Measurements from ENCODE around the gene ADARB2. TPM values are rescaled to one million over a fixed set of nuclear protein-coding genes. Genes with fewer than 3 reads are reported as not detected.

Gene ADARB2
- total RNA-seq, 2 donors from 2014 or later: 1.1 to 1.8 TPM

GRCh38 chr10:1185911-1186682 lies 551.2 kb downstream of the ADARB2 start:
- no peaks in the 10 kb centered on the region for H3K4me1 Mint-ChIP-seq

GRCh38 chr10:1184541-1185430 lies 552.5 kb downstream of the ADARB2 start:
- TF ChIP-seq CTCF (conservative IDR thresholded peaks at IDR 0.05): no peak
- Histone ChIP-seq H3K9me3 (ENCODE audit: control insufficient read depth, low read length) (no peaks in the 10 kb centered on the region), H3K4me1 (ENCODE audit: control insufficient read depth, insufficient read depth, low read length) (no peaks in the 10 kb centered on the region), H3K27ac (ENCODE audit: low read depth, low read length) (no peak overlapping the region), H3K36me3 (ENCODE audit: control insufficient read depth, insufficient read depth, low read length) (no peaks in the 10 kb centered on the region), H3K9ac (ENCODE audit: extremely low read depth, low read length, poor library complexity, severe bottlenecking) (no peak overlapping the region), H3K27me3 (ENCODE audit: control insufficient read depth, insufficient read depth, low read length, poor library complexity, severe bottlenecking) (no peaks in the 10 kb centered on the region), H3K4me3 (ENCODE audit: low read length) (no peak overlapping the region)
- Mint-ChIP-seq H3K4me1 (peaks cover 5% of the 10 kb centered on the region), H3K4me3 (no peak overlapping the region), H3K36me3 (ENCODE audit: low read depth) (no peaks in the 10 kb centered on the region), H3K9me3 (no peaks in the 10 kb centered on the region), H3K27ac (no peak overlapping the region), H3K27me3 (ENCODE audit: insufficient read depth) (no peaks in the 10 kb centered on the region)
- WGBS, 2 experiments (ENCODE audit: insufficient coverage in 1 of 2, insufficient read length in 1 of 2): 86 to 88% methylated on average over 38 to 45 of the region's 45 CpGs
- DNase-seq: no peak

More at GRCh38 chr10:1185911-1186682, 551.2 kb downstream of the ADARB2 start:
- Histone ChIP-seq H3K27me3 (ENCODE audit: control insufficient read depth, insufficient read depth, low read length, poor library complexity, severe bottlenecking) (no peaks in the 10 kb centered on the region), H3K9ac (ENCODE audit: extremely low read depth, low read length, poor library complexity, severe bottlenecking) (no peak overlapping the region), H3K9me3 (ENCODE audit: control insufficient read depth, low read length) (no peaks in the 10 kb centered on the region), H3K36me3 (ENCODE audit: control insufficient read depth, insufficient read depth, low read length) (no peaks in the 10 kb centered on the region), H3K4me1 (ENCODE audit: control insufficient read depth, insufficient read depth, low read length) (no peaks in the 10 kb centered on the region), H3K27ac (ENCODE audit: low read depth, low read length) (no peak overlapping the region), H3K4me3 (ENCODE audit: low read length) (no peak overlapping the region)
- H3K4me3 Mint-ChIP-seq: no peak overlapping the region
- WGBS, 2 experiments (ENCODE audit: insufficient coverage in 1 of 2, insufficient read length in 1 of 2): 91 to 92% methylated on average over 17 to 24 of the region's 24 CpGs
- H3K9me3 Mint-ChIP-seq: no peaks in the 10 kb centered on the region
- no peak for DNase-seq
- no peaks in the 10 kb centered on the region for H3K27me3 Mint-ChIP-seq (ENCODE audit: insufficient read depth)
- no peak overlapping the region for H3K27ac Mint-ChIP-seq
- no peak for TF ChIP-seq CTCF (conservative IDR thresholded peaks at IDR 0.05)
- H3K36me3 Mint-ChIP-seq (ENCODE audit: low read depth): no peaks in the 10 kb centered on the region

- no peaks in the 10 kb centered on the region for H3K27me3 Mint-ChIP-seq (ENCODE audit: insufficient read depth)
- H3K27ac Mint-ChIP-seq: no peak overlapping the region
Measured at GRCh38 chr10:1183701-1184100, 553.6 kb downstream of the ADARB2 start.

More at GRCh38 chr10:1183701-1184100, 553.6 kb downstream of the ADARB2 start:
- H3K4me3 ChIP-seq (ENCODE audit: low read length): no peak overlapping the region
- Mint-ChIP-seq H3K4me1 (peaks cover 5% of the 10 kb centered on the region), H3K36me3 (ENCODE audit: low read depth) (no peaks in the 10 kb centered on the region), H3K9me3 (no peaks in the 10 kb centered on the region), H3K4me3 (no peak overlapping the region)
- H3K9ac ChIP-seq (ENCODE audit: extremely low read depth, low read length, poor library complexity, severe bottlenecking): no peak overlapping the region
- H3K4me1 ChIP-seq (ENCODE audit: control insufficient read depth, insufficient read depth, low read length): no peaks in the 10 kb centered on the region
- no peaks in the 10 kb centered on the region for H3K36me3 ChIP-seq (ENCODE audit: control insufficient read depth, insufficient read depth, low read length)
- H3K9me3 ChIP-seq (ENCODE audit: control insufficient read depth, low read length): no peaks in the 10 kb centered on the region
- DNase-seq: no peak
- WGBS, 2 experiments (ENCODE audit: insufficient coverage in 1 of 2, insufficient read length in 1 of 2): 77 to 78% methylated on average over 9 to 12 of the region's 12 CpGs
- H3K27me3 ChIP-seq (ENCODE audit: control insufficient read depth, insufficient read depth, low read length, poor library complexity, severe bottlenecking): no peaks in the 10 kb centered on the region
- no peak overlapping the region for H3K27ac ChIP-seq (ENCODE audit: low read depth, low read length)
- TF ChIP-seq CTCF (conservative IDR thresholded peaks at IDR 0.05): no peak
